Duodenal mucosa (tissue), 2 donors: ENCODE measurements around the gene MINAR2.

Source experiments
- H3K27ac ChIP-seq: one replicate; pipeline ENCODE4 v1.7.0; 2013; ENCODE audit warnings: low read depth, low read length
- H3K27me3 ChIP-seq, 2 donors: one replicate each; pipeline ENCODE4 v1.7.0; 2013; ENCODE audit warnings: low read length in 2 of 2, control low read depth in 1 of 2; ENCODE audit not compliant: insufficient read depth in 2 of 2, control insufficient read depth in 1 of 2
- H3K36me3 ChIP-seq, 2 donors: one replicate each; pipeline ENCODE4 v1.7.0; 2013; ENCODE audit warnings: low read length in 2 of 2, control low read depth in 1 of 2; ENCODE audit not compliant: insufficient read depth in 2 of 2, control insufficient read depth in 1 of 2
- H3K4me1 ChIP-seq, 2 donors: one replicate each; pipeline ENCODE4 v1.7.0; 2013; ENCODE audit warnings: low read length in 2 of 2, control low read depth in 1 of 2; ENCODE audit not compliant: insufficient read depth in 2 of 2, control insufficient read depth in 1 of 2
- H3K4me3 ChIP-seq, 2 donors: one replicate each; pipeline ENCODE4 v1.7.0; 2013; ENCODE audit warnings: low read length in 2 of 2, low read depth in 1 of 2
- H3K9ac ChIP-seq, 2 donors: one replicate each; pipeline ENCODE4 v1.7.0; 2013; ENCODE audit warnings: low read length in 2 of 2, low read depth in 1 of 2
- H3K9me3 ChIP-seq, 2 donors: one replicate each; pipeline ENCODE4 v1.7.0; 2013; ENCODE audit warnings: low read length in 2 of 2, control low read depth in 1 of 2; ENCODE audit not compliant: control insufficient read depth in 1 of 2

The MINAR2 gene

DNA sequence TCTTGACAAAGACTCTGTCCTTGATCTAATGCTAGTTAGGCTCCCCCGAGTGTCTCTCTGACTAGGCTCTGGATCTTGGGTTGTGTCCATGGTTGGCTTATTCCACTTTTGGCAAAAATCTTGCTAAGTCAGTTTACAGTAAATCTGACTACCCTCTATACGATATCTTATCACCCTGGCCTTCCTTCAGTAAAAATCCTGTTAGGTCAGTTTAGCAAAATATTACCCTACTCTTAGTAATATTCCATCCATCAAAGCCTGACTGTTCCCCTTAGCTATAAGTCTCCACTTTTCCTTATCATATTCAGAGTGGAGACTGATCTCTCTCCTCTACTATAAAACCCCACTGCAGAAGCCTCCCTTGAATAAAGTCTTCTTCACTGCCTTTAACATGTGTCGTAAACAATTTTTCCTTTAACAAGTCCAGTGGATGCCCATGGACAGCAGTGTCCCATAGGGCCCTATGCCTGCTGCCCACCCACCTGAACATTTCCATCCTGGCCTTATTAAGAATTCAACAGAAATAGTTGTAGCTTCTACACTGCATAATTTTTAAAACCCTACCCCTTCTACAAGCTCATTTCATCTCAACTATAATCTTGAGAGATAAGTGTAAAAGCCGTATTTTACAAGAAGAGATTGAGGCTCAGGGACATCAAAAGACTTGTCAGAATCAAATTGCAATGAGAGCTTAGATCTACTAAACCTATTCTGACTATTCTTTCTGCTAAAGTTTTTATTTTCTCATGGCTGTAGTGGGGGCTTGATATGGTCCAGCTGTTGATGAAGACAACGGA is 22.3 kb downstream of the MINAR2 start:
- Histone ChIP-seq H3K27ac (no peak overlapping the region), H3K4me3 (no peak overlapping the region), H3K4me1 (no peaks in the 10 kb centered on the region), H3K9me3 (no peaks in the 10 kb centered on the region), H3K36me3 (no peaks in the 10 kb centered on the region), H3K9ac (no peak overlapping the region), H3K27me3 (peaks cover 0 to 3% of the 10 kb centered on the region in 2 donors)

DNA sequence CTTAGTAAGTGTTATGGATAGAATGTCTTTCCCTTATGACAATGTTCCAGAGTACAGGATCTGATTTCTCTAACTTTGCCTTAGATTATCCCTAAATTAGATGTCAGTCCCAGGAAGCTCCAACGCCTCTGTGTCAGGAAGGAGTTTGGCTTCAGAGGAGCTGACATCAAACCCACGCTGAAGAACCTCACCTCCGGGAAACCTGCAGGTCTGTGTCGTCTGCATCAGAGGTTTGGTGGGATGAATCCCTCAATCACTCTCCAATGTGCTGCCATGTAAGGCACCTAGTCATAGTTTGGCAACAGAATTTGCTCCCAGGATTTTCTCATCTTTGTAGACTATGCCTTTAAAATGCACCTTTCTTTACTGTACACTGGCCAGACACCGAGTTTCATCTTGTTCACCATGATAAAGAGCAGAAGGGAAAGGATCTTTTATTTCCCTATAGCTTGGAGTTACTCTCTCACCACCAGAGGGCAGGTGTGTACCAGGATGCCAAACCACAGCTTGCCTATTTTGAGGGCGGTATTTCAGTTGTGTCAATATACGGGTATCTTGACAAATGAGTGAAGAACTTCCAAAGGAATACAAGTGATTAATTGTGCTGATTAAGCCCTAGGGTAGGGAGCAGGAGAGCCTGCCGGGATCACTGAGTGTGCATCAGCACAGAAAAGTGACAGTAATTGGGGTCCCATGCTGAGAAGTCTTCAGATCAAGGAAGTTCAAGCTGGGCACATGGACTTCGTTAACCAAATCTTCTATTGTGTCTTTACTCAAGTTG is 23.4 kb downstream of the MINAR2 start:
- H3K27me3 ChIP-seq: peaks cover 0 to 3% of the 10 kb centered on the region in 2 donors
- H3K9me3 ChIP-seq: no peaks in the 10 kb centered on the region
- H3K27ac ChIP-seq: no peak overlapping the region
- H3K4me3 ChIP-seq: no peak overlapping the region
- H3K4me1 ChIP-seq: no peaks in the 10 kb centered on the region
- H3K36me3 ChIP-seq: no peaks in the 10 kb centered on the region
- H3K9ac ChIP-seq: no peak overlapping the region

DNA sequence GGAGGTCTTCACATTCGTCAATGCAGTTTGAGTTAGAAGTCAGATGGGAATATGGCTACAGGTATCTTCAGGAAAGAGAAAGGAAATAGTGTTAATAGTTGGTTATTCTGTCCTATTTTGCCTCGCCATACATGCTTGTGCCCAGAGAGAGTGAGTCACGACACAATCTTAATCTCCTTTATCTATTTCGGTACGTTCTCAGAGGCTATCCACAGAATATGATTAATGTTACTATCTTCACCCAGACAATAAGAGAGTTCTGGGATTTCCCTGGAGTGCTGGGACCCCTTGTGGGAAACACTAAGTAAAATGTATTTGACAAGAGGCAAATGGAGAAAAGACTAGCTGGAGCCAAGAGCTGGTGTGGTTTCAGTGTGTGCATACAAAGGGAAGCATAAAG is 25.5 kb downstream of the MINAR2 start:
- H3K9me3 ChIP-seq: no peaks in the 10 kb centered on the region
- no peak overlapping the region for H3K27ac ChIP-seq
- no peak overlapping the region for H3K4me3 ChIP-seq
- H3K36me3 ChIP-seq: no peaks in the 10 kb centered on the region
- peaks cover 0 to 3% of the 10 kb centered on the region in 2 donors for H3K27me3 ChIP-seq
- no peaks in the 10 kb centered on the region for H3K4me1 ChIP-seq
- H3K9ac ChIP-seq: no peak overlapping the region

DNA sequence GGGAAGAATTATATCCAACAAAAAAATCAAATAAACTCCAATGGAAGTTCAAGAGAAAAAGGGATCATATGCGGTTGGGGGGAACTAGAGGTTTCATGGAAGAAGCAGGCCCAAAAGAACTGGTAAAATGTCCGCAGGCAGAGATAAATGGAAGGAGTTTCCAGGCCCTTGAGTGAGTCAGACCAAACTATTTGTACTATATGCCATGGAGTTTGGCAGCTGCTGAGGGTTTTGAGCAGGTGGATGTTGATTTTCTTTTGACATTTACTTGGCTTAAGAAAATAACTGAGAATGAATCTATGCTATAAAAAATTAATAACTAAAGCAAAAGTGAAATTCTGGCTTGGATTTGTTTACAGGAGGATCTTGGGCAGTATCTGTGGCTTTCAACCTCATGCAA is 33.7 kb downstream of the MINAR2 start:
- no peak overlapping the region for H3K4me3 ChIP-seq
- no peaks in the 10 kb centered on the region for H3K9me3 ChIP-seq
- no peak overlapping the region for H3K27ac ChIP-seq
- no peaks in the 10 kb centered on the region for H3K27me3 ChIP-seq
- H3K36me3 ChIP-seq: no peaks in the 10 kb centered on the region
- no peak overlapping the region for H3K9ac ChIP-seq
- H3K4me1 ChIP-seq: no peaks in the 10 kb centered on the region

DNA sequence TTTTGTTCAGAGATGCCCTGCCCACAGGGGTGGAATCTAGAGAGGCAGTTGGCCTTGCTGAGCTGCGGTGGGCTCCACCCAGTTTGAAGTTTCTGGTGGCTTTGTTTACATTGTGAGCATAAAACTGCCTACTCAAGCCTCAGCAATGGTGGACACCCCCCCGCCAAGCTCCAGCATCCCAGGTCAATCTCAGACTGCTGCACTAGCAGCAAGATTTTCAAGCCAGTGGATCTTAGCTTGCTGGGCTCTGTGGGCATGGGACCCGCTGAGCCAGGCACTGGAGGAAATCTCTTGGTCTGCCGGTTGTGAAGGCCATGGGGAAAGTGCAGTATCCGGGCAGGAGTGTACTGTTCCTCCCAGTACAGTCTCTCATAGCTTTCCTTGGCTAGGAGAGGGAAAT is 55.5 kb downstream of the MINAR2 start:
- H3K9ac ChIP-seq: no peak overlapping the region
- no peaks in the 10 kb centered on the region for H3K27me3 ChIP-seq
- H3K9me3 ChIP-seq: no peaks in the 10 kb centered on the region
- H3K4me1 ChIP-seq: no peaks in the 10 kb centered on the region
- no peak overlapping the region for H3K27ac ChIP-seq
- H3K4me3 ChIP-seq: no peak overlapping the region
- H3K36me3 ChIP-seq: no peaks in the 10 kb centered on the region

DNA sequence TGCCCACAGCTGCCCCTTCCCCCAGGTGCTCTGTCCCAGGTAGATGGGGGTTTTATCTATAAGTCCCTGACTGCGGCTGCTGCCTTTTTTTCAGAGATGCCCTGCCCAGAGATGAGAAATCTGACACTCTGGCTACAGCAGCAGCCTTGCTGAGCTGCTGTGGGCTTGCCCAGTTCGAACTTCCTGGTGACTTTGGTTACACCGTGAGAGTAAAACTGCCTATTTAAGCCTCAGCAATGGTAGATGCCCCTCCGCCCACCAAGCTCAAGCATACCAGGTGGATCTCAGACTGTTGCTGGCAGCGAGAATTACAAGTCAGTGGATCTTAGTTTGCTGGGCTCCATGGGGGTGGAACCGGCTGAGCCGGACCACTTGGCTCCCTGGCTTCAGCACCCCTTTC is 56.8 kb downstream of the MINAR2 start:
- H3K27me3 ChIP-seq: no peaks in the 10 kb centered on the region
- no peaks in the 10 kb centered on the region for H3K36me3 ChIP-seq
- H3K4me3 ChIP-seq: no peak overlapping the region
- no peak overlapping the region for H3K9ac ChIP-seq
- H3K27ac ChIP-seq: no peak overlapping the region
- no peaks in the 10 kb centered on the region for H3K9me3 ChIP-seq
- H3K4me1 ChIP-seq: no peaks in the 10 kb centered on the region

DNA sequence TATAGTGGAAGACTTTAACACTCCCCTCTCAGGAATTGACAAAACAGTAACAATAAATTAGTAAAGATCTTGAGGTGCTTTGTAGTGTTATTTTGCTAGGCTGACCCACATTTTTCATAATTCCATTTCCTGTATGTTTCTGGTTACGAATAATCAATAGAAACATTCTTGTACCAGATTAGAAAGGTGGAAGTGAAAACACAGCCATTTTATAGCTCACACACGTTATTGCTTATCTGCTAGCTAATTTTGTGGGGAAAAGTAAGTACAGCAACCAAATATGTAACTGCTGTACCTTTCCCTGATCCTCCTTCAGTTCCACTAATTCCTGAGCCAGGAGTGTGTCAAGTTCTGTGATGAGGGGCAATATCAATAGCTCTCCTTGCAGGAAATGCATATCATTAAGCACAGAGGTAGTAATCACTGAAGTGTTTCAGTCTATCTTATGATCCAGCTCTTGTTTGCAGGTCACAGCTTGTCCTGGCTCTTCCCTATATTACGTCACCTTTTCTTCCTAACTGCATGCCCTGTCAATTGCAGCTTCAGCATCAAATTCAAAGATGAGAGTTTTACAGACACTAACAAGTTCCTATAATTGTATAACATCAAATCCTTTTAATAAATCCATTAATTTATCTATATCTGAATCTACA is 59.4 kb downstream of the MINAR2 start:
- H3K9ac ChIP-seq: no peak overlapping the region
- no peaks in the 10 kb centered on the region for H3K9me3 ChIP-seq
- no peaks in the 10 kb centered on the region for H3K36me3 ChIP-seq
- no peak overlapping the region for H3K4me3 ChIP-seq
- no peak overlapping the region for H3K27ac ChIP-seq
- H3K4me1 ChIP-seq: no peaks in the 10 kb centered on the region
- no peaks in the 10 kb centered on the region for H3K27me3 ChIP-seq
